Keratinocyte (primary cell): ENCODE results near the gene IER3.

Experiments used
- CTCF ChIP-seq, 3 experiments: IDR thresholded peaks in 1 of 3; conservative IDR thresholded peaks in 1 of 3; optimal IDR thresholded peaks in 1 of 3; 2 replicates in 2 of 3; 3 replicates in 1 of 3; pipeline versions ENCODE3 to v1.5.1; 2011; ENCODE audit warnings: low read length in 3 of 3, mild to moderate bottlenecking in 3 of 3, moderate library complexity in 2 of 3, control low read depth in 1 of 3, inconsistent platforms in 1 of 3; ENCODE audit not compliant: insufficient read depth in 2 of 3; ENCODE audit errors: extremely low read depth in 1 of 3
- EZH2 ChIP-seq: IDR thresholded peaks from one replicate; pipeline ENCODE4 v1.6.1; 2012; ENCODE audit warnings: inconsistent platforms, mild to moderate bottlenecking, low read length, moderate library complexity

DNA sequence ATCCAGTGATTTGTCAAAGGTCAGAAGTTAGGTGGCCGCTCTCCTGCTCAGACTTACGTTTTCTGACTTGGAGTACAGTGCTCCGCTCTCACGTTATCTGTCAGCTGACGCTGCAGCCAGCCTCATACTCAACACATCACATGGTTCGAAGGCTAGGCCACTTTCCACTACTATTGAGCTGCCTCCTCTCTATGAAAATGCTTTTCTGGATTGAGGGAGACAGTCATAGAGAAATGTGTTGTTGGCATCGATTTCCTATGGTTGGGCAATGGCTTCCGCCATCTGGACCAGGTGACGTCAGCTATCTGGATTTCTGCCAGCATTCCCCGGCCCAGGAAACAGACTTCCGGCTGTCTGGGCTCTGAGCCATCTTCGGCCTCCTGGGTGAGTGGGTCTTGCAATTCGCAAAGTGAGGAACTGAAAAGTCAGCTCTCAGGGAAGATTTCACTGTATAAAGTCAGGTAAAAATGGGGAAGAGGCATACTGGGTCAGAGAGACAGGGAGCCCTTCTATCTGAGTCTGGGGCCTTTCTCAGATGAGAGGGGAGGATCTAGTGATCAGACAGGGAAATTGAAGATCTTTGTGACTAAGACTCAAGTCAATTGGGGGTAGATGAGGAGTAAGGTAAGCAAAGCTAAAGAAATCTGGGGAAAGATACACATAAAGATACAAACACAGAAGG, 37.5 kb upstream of the IER3 start:
- TF ChIP-seq CTCF (optimal IDR thresholded peaks at IDR 0.05 in 1 of 3, IDR thresholded peaks at IDR 0.05 in 1 of 3, conservative IDR thresholded peaks at IDR 0.05 in 1 of 3; ENCODE audit: extremely low read depth in 1 of 3, insufficient read depth in 2 of 3, low read length in 3 of 3) (no peak), EZH2 (no peak)
